ENCODE results near the gene ATF6.

ATF6 gene

DNA sequence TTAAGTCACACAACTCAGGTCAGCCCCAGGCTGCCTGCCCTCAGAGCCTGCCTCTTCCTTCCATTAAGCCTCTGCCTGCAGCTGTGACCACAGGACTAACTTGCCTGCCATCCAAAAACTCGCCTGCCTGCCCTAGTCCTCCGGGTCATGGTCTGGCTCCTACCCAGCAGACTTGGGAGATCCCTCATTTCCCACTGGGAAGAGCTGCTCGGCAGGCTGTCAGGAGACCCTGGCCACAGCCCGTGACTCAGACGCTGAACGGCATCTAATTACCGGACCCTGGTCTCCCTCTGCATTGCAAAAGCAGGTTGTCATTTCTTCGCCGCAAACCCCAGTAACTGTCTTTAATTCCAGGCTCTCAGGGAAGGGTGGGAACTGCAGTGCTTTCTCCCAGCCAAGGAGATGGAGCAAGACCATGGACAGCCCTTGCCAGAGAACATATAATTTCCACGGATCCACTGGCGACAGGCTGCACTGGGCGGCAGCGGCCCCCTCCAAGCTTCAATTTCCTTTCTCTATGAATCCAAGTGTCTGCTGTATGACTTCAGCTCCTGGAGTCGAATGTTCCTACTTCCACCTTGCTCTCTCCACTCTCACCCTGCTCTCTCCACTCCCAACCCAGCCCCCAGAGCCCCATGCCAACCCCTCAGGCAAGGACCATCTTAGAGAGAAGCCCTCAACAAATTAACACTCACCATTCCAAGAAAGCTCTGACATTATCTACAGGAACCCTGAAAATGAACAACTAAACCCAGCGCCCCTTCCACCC is 237.1 kb downstream of the ATF6 start:
- no peaks in the 10 kb centered on the region for H4K20me1 ChIP-seq (ENCODE audit: control insufficient read depth, insufficient read depth, low read depth, low read length)
- no peaks in the 10 kb centered on the region for H3K79me2 ChIP-seq (ENCODE audit: control insufficient read depth, low read length)
- no peak overlapping the region for H3K27ac ChIP-seq (ENCODE audit: low read depth, low read length)
- TF ChIP-seq CTCF (IDR thresholded peaks at IDR 0.05; ENCODE audit: low read depth, low read length, poor library complexity, severe bottlenecking) = no peak
- no peak for TF ChIP-seq EZH2phosphoT487 (IDR thresholded peaks at IDR 0.05; ENCODE audit: borderline replicate concordance, low read length)
- no peaks in the 10 kb centered on the region for H3K4me1 ChIP-seq (ENCODE audit: control insufficient read depth, low read length)
- H3K4me3 ChIP-seq (ENCODE audit: low read length) = no peak overlapping the region
- no peaks in the 10 kb centered on the region for H3K9me3 ChIP-seq (ENCODE audit: control insufficient read depth, insufficient read depth, low read length)
- no peak overlapping the region for H3K4me2 ChIP-seq (ENCODE audit: low read length)
- no peaks in the 10 kb centered on the region for H3K36me3 ChIP-seq (ENCODE audit: control insufficient read depth, low read length)
- H3K9me2 ChIP-seq (replicated peaks; ENCODE audit: control insufficient read depth, low read length) = no peaks in the 10 kb centered on the region
- H3F3A ChIP-seq (ENCODE audit: control insufficient read depth, insufficient read depth) = no peaks in the 10 kb centered on the region
- H3K27me3 ChIP-seq (ENCODE audit: control insufficient read depth, low read length) = peaks cover 2% of the 10 kb centered on the region; the same call in 1 of the 2 replicates

GRCh38 chr1:162003830-162004215 is 237.7 kb downstream of the ATF6 start:
- TF ChIP-seq CTCF (IDR thresholded peaks at IDR 0.05; ENCODE audit: low read depth, low read length, poor library complexity, severe bottlenecking) = no peak
- no peak for TF ChIP-seq EZH2phosphoT487 (IDR thresholded peaks at IDR 0.05; ENCODE audit: borderline replicate concordance, low read length)
- Histone ChIP-seq H3K27me3 (ENCODE audit: control insufficient read depth, low read length) (peaks cover 2% of the 10 kb centered on the region; the same call in 1 of the 2 replicates), H3K4me2 (ENCODE audit: low read length) (no peak overlapping the region), H3K4me1 (ENCODE audit: control insufficient read depth, low read length) (no peaks in the 10 kb centered on the region), H3K9me2 (replicated peaks; ENCODE audit: control insufficient read depth, low read length) (no peaks in the 10 kb centered on the region), H3K79me2 (ENCODE audit: control insufficient read depth, low read length) (no peaks in the 10 kb centered on the region), H3K27ac (ENCODE audit: low read depth, low read length) (no peak overlapping the region), H3K4me3 (ENCODE audit: low read length) (no peak overlapping the region), H3K36me3 (ENCODE audit: control insufficient read depth, low read length) (no peaks in the 10 kb centered on the region), H4K20me1 (ENCODE audit: control insufficient read depth, insufficient read depth, low read depth, low read length) (no peaks in the 10 kb centered on the region), H3F3A (ENCODE audit: control insufficient read depth, insufficient read depth) (no peaks in the 10 kb centered on the region), H3K9me3 (ENCODE audit: control insufficient read depth, insufficient read depth, low read length) (no peaks in the 10 kb centered on the region)

DNA sequence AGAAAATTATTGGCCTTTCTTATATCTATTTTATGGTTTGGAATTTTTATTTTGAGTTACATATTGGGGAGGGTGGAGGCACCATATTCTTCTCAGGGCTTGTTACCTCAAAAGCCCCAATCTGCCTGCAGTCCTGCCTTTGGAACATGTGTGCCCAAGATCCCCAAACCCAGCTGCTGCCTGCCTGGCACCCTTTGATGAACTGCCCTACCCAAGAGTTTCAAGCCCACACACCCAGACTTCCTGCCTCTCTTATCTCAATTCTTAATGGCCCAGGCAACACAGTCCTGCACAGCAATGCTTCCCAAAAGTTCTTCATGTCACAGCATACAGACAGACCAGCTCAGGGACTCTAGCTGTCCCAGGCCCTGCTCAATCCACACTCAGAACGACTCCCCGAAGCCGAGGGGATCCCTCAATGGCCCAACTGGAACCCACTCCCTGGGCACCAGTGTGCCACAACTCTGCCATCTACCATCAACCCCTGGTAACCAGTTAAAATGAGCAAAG is 238.4 kb downstream of the ATF6 start:
- Histone ChIP-seq H3K4me3 (ENCODE audit: low read length) (no peak overlapping the region), H3F3A (ENCODE audit: control insufficient read depth, insufficient read depth) (no peaks in the 10 kb centered on the region), H3K4me1 (ENCODE audit: control insufficient read depth, low read length) (no peaks in the 10 kb centered on the region), H4K20me1 (ENCODE audit: control insufficient read depth, insufficient read depth, low read depth, low read length) (no peaks in the 10 kb centered on the region), H3K27ac (ENCODE audit: low read depth, low read length) (no peak overlapping the region), H3K9me3 (ENCODE audit: control insufficient read depth, insufficient read depth, low read length) (no peaks in the 10 kb centered on the region), H3K9me2 (replicated peaks; ENCODE audit: control insufficient read depth, low read length) (no peaks in the 10 kb centered on the region), H3K4me2 (ENCODE audit: low read length) (no peak overlapping the region), H3K36me3 (ENCODE audit: control insufficient read depth, low read length) (no peaks in the 10 kb centered on the region), H3K79me2 (ENCODE audit: control insufficient read depth, low read length) (no peaks in the 10 kb centered on the region), H3K27me3 (ENCODE audit: control insufficient read depth, low read length) (peaks cover 2% of the 10 kb centered on the region; the same call in 1 of the 2 replicates)
- TF ChIP-seq CTCF (IDR thresholded peaks at IDR 0.05; ENCODE audit: low read depth, low read length, poor library complexity, severe bottlenecking) (no peak), EZH2phosphoT487 (IDR thresholded peaks at IDR 0.05; ENCODE audit: borderline replicate concordance, low read length) (no peak)

All from DOHH2 (cell line).